Osteocyte (in vitro differentiated cells): ENCODE measurements around the gene PBX2. TPM values are rescaled to one million over a fixed set of nuclear protein-coding genes. Genes with fewer than 3 reads are reported as not detected.

Source experiments
- DNase-seq: peaks from one replicate; pipeline ENCODE4 v3.0.0; 2021; ENCODE audit warnings: mixed read lengths; ENCODE audit not compliant: unreplicated experiment; ENCODE audit errors: extremely low spot score
- H3K27ac Mint-ChIP-seq: one replicate; pipeline ENCODE4 v1.8.0; 2021; ENCODE audit warnings: mild to moderate bottlenecking, mixed read lengths; ENCODE audit not compliant: unreplicated experiment
- H3K27me3 Mint-ChIP-seq: one replicate; pipeline ENCODE4 v1.8.0; 2021; ENCODE audit warnings: mixed read lengths; ENCODE audit not compliant: unreplicated experiment
- H3K36me3 Mint-ChIP-seq: one replicate; pipeline ENCODE4 v1.8.0; 2021; ENCODE audit warnings: mixed read lengths; ENCODE audit not compliant: unreplicated experiment
- H3K4me1 Mint-ChIP-seq: one replicate; pipeline ENCODE4 v1.8.0; 2021; ENCODE audit warnings: mixed read lengths; ENCODE audit not compliant: unreplicated experiment
- H3K4me3 Mint-ChIP-seq: one replicate; pipeline ENCODE4 v1.8.0; 2021; ENCODE audit warnings: mild to moderate bottlenecking, moderate library complexity, mixed read lengths; ENCODE audit not compliant: unreplicated experiment
- H3K9me3 Mint-ChIP-seq: one replicate; pipeline ENCODE4 v1.8.0; 2021; ENCODE audit warnings: mixed read lengths; ENCODE audit not compliant: unreplicated experiment
- CTCF ChIP-seq: fragments of 200-600 bp; sonication (generic); IDR thresholded peaks from 2 replicates; pipeline ENCODE4 v1.5.0; 2021; ENCODE audit warnings: antibody characterized with exemption, mild to moderate bottlenecking, moderate library complexity
- total RNA-seq: library from RNA; stranded (reverse); gene quantifications from 2 replicates; pipeline ENCODE4 v1.2.1, GENCODE V29; 2021

PBX2 gene
- total RNA-seq, 1 donor from 2014 or later = 77.1 TPM

GRCh38 chr6:32181148-32181702 lies 8.8 kb downstream of the PBX2 start:
- no peak for TF ChIP-seq CTCF
- Mint-ChIP-seq H3K4me3 (no peak overlapping the region), H3K27ac (no peak overlapping the region), H3K27me3 (no peaks in the 10 kb centered on the region), H3K4me1 (peaks cover 37% of the 10 kb centered on the region), H3K9me3 (no peaks in the 10 kb centered on the region), H3K36me3 (peaks cover 21% of the 10 kb centered on the region)
- DNase-seq = no peak

GRCh38 chr6:32179766-32180405 lies 10.1 kb downstream of the PBX2 start:
- Mint-ChIP-seq H3K36me3 (peaks cover 17% of the 10 kb centered on the region), H3K4me1 (peaks cover 36% of the 10 kb centered on the region), H3K4me3 (peak overlapping the region; percentile 90), H3K27me3 (no peaks in the 10 kb centered on the region), H3K9me3 (no peaks in the 10 kb centered on the region), H3K27ac (peak overlapping the region; percentile 23)
- no peak for TF ChIP-seq CTCF
- DNase-seq = no peak

GRCh38 chr6:32178547-32179440 lies 11.2 kb downstream of the PBX2 start:
- H3K9me3 Mint-ChIP-seq = no peaks in the 10 kb centered on the region
- no peak for TF ChIP-seq CTCF
- H3K27ac Mint-ChIP-seq = peak overlapping the region; percentile 100
- peaks cover 17% of the 10 kb centered on the region for H3K36me3 Mint-ChIP-seq
- peaks cover 46% of the 10 kb centered on the region for H3K4me1 Mint-ChIP-seq
- no peak for DNase-seq
- no peaks in the 10 kb centered on the region for H3K27me3 Mint-ChIP-seq
- H3K4me3 Mint-ChIP-seq = peak overlapping the region; percentile 90

- no peak for TF ChIP-seq CTCF
- peak; percentile 97 for DNase-seq
- peak within 1 kb of the TSS; percentile 90 for H3K4me3 Mint-ChIP-seq
- H3K27ac Mint-ChIP-seq = peak within 1 kb of the TSS; percentile 100
- peaks cover 49% of the 10 kb centered on the region for H3K4me1 Mint-ChIP-seq
- H3K27me3 Mint-ChIP-seq = no peaks in the 10 kb centered on the region
- peaks cover 17% of the 10 kb centered on the region for H3K36me3 Mint-ChIP-seq
- H3K9me3 Mint-ChIP-seq = no peaks in the 10 kb centered on the region
Measured at GRCh38 chr6:32177788-32178546, 12.0 kb downstream of the PBX2 start, which contains the start of gene RNF5. RNF5 (plus strand) TSS chr6:32178405; CDS start chr6:32178512, 107 bp downstream.
